DMS 273 (cell line): ENCODE measurements around the gene CACNA1C.

Experiments
- DNase-seq: peaks from one replicate; lab custom pipeline; 2025; ENCODE audit not compliant: unreplicated experiment; lab: John Stamatoyannopoulos, UW

CACNA1C gene

DNA sequence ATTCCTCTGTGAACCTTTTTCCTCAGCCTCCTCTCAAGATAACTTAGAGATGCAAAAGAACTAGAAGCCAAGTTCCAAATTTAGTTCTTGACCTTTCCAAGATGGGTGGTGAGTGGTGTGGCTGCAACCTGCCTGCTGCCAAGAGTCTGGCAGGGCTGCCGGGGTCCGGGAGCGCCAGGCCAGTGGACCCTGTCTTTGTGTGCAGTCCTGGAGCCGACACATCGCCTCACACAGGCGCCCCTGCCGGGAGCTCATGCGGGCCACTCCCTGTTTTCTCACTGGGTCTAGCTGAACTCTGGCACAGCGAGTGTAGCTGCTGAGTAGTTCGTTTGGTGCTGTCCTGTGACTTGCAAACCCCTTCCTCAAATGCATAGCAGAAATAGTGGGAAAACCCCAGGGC is 84.9 kb downstream of the CACNA1C start:
- DNase-seq: no peak

DNA sequence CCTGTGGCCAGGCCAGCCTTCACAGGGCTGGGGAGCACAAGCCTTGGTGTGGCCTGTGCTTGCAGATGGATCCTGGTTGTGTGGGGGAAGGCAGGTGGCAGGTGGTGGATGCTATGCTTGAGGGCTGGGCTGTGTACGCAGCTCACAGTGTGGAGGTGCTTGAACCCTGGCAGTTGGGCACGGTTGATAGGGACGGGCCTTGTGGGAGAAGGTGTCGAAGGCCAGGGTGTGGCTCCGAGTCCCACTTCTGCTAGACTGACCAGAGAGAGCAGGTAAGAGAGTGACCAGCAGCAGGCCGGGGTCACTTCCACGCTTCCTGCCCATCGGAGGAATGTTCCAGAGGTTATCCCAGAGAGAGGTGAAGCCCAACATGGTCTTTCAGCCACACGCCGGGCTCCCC is 85.5 kb downstream of the CACNA1C start:
- DNase-seq: no peak

GRCh38 chr12:2138871-2139308 is 86.1 kb downstream of the CACNA1C start:
- DNase-seq: no peak

GRCh38 chr12:2139651-2140050 is 86.9 kb downstream of the CACNA1C start:
- DNase-seq: no peak

GRCh38 chr12:2140858-2141519 is 88.2 kb downstream of the CACNA1C start:
- DNase-seq: no peak

DNA sequence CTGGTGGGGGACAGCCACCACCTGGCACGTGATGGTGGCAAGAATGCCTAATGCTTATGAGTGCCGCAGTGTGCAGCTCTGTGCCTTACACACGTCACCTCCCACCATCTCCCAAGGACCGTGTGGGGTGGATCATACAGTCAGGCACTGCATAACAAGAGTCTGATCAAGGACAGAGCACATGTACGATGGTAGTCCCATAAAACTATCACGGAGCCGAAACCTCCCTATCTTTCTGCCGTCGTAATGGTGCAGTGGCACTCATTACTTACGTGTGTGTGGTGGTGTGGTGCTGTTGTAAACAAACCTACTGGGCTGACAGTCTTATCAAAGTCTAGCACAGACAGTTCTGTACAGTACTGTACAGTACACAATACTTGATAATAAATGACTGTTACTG is 89.3 kb downstream of the CACNA1C start:
- no peak for DNase-seq

DNA sequence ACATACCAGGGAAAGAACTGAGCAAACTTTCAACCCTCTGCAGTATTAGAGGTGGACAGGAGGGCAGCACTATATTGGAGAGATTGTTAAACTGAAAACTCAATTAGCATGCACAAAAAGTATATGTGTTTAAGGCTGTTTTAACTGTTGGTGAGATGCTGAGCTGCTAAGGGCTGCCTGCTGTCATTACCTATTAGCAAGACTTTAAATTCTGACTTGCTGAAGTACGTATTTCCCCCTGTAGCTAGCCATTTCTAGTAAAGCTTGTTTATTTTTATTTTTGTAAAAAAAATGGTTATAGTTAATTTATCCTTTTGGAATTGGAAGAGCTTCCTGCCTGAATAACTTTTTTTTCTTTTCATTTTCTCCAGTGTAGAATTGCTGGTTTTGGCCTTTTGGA is 92.2 kb downstream of the CACNA1C start:
- no peak for DNase-seq

GRCh38 chr12:2145433-2145998 is 92.7 kb downstream of the CACNA1C start:
- DNase-seq: no peak

DNA sequence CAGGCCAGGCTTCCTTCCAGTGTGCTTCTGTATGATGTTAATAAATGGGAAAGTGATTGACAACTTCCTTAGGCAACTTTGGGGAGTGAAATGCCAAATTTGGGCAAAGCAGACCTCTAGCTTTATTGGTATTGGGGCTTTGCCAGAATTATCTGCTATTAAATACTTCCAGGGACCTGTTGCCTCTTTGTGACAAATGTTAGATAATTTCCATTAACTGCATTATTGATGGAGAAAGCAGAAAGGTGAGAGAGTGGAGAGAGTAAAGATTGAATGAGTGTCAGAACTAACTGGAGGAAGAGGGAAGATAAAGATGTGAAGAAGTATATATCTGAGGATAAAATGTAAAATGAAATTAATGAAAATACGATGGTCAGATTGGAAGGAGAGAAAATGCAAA is 94.5 kb downstream of the CACNA1C start:
- DNase-seq: no peak

GRCh38 chr12:2149091-2149490 is 96.3 kb downstream of the CACNA1C start:
- DNase-seq: no peak

DNA sequence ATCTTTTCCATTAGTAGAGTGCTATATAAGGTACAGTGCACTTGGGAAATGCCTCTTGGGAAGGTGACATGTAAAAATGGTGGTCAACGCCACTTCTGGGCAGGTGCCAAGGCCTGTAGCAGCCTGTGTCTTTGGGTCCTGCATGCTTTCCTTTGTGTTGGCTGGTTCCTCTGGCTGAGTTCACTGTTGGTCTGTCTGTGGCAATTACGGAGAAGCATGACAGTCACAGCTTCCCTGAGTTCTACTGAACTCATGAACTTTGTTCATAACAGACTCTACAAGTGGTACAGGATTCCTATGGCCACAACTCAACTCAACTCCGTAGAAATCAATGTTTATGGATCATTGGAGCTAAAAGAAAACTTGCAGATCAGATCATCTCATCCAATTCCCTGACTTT is 98.0 kb downstream of the CACNA1C start:
- no peak for DNase-seq

DNA sequence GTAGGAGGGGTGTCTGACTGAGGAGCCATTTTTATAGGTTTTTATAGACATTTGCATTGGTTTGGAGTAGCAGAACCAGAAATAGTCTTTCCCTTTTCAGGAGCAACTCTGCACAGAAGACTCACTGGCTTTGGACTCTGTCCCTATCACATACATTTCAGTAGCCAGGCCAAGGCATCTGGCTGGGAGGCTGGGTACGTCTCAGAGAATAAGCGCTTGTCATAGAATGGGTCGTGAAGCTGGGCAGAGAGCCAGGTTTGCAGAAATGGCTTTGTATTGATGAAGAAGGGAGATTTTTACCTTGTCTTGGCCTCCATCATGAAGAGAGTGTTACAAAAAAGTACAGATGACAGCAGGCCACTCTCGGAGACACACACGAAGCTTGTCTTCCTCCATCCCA is 98.6 kb downstream of the CACNA1C start:
- no peak for DNase-seq

- DNase-seq: no peak
These were observed 99.3 kb downstream of the CACNA1C start for GRCh38 chr12:2152134-2152533.

DNA sequence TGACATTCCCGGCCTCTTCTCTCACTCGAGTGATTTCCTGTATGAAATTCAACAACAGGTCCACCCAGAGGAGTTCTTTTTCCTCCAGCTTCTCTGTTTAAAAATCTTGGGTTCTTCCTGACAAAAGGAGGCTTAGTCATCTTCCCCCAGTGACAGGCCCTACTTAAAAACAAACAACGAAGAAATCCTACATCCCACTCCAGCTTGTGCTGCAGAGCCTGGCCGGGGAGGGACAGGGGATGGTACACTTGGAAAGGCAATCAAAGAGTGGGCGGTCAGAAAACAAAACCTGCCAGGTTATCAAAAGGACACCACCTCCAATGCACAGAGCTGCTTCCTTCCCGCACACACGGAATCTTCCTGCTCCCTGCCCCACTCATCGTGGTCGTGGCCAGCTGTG is 101.3 kb downstream of the CACNA1C start:
- no peak for DNase-seq

GRCh38 chr12:2154521-2154920 is 101.7 kb downstream of the CACNA1C start:
- no peak for DNase-seq

DNA sequence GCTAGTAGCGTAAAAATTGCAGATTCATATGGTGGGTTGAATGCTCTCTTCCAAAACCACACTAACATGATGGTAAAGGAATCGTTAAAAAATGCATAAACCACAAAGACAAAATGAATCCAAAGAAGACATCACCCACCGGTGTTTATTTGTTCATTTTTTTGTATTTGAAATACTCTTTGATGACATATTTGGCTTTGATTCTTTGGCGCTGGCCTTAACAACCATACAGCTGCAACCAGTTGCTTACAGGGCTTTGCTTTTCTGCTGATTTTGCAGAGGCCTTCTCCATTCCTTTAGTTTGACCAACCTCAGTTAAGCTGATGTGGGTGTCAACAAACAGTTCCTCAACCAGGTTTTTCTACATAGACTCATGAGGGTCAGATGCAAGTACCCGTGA is 103.5 kb downstream of the CACNA1C start:
- DNase-seq: no peak

- DNase-seq: no peak
These were observed 107.3 kb downstream of the CACNA1C start for GRCh38 chr12:2160043-2160442.

GRCh38 chr12:2161473-2161872 is 108.7 kb downstream of the CACNA1C start:
- DNase-seq: no peak

- no peak for DNase-seq
These were observed 110.6 kb downstream of the CACNA1C start for GRCh38 chr12:2163177-2163941.

DNA sequence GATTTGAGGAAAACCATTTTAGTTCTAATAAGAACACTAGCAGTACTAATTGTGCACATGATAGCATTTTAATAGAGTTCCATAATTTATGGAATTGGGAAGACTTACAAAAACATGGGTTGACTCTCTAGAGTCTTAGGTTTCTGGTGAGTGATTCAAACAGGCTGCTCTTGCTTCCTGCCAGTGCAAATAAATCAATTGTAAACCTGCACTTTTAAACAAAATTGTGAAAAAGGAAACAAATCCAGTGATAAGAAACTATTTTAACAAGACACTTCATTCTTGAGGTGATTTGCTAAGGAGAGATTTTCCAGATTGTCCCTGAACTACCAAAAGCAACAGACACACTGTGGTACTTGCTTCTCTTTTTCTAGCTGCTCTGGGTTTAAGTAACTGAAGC is 112.2 kb downstream of the CACNA1C start:
- DNase-seq: no peak

DNA sequence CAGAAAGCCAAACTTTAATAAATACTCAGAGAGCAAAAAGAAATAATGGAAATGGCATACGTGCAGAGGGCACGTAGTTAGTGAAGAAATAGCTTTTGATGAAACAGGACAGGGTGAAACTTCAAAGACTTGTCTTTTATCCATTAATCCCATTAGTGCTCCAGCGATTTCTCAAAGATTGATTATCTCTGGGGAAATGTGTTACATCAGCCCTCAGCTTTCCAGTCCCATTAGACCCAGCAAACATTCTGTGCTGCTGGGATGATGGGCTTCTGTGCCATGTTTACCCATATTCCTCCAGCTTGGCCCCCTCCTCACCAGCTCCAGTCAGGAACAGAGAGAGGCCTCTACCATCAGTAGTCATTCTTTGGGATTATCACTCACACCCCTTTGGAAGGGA is 113.1 kb downstream of the CACNA1C start:
- DNase-seq: no peak

DNA sequence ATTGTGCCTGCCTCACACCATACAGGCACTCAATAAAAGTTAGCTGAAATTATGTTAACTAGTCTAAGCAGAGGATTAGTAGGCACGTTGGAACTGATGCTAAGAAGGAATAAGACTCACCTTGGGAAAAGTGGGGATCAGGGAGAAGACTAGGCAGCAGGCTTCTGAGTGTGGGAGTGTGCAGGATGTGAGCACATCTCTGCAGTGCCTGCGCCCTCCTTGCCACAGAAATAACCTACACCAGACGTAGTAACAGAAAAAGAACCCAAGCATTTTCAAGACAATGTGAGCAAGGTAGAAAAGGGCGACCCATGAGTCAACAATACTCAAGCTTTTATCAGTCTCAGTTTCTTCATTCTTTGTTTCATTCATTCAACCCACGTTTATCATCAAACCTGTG is 113.9 kb downstream of the CACNA1C start:
- no peak for DNase-seq
